HG03060 (cell line): Measurements from ENCODE around the gene SOCS6.

ENCODE experiments used
- ATAC-seq: cut with Tn5 transposase; IDR thresholded peaks from one replicate; pipeline ENCODE4 v1.9.1; 2021; ENCODE audit warnings: low read depth, moderate number of reproducible peaks; ENCODE audit not compliant: unreplicated experiment

The SOCS6 gene

DNA sequence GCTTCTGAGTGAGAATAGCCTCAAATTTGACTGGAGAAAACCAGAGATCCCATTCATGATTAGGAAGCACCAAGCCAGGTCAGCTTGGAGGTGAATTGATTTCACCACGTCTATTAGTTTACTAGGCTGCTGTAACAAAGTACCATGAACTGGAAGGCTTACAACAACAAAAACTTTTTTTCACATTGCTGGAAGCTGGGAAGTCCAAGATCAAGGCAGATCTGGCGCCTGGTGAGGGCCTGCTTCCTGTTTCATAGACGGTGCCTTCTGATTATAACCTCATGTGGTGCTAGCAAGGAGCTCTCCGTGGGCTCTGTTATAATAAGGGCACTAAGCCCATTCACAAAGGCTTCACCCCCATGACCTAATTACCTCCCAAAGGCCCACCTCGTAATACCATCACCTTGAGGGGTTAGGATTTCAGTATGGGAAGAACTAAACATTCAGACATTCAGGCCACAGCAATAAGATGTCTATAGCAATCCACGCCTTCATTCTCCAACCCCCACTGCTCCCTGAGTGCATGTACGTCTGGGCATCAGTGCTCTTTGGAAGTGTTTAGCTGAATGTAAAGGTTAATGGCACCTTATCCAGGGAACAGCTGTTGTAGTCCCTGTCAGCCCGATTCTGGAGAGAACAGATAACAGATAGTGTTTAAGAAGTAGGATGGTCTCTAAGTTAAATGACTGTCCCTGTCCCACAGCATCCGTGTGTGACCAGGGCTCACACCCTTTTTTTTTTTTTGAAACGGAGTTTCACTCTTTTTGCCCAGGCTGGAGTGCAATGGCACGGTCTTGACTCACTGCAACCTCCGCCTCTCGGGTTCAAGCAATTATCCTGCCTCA, 89.2 kb downstream of the SOCS6 start:
- ATAC-seq = no peak
